GM19468 (cell line): Measurements from ENCODE around the gene C1QTNF9B.
"Not testable (repeated sequence)": the region's sequence is repeated elsewhere in the genome, so short reads cannot be mapped to it uniquely, and the experiment has no call there.

Experiments used
- ATAC-seq: cut with Tn5 transposase; IDR thresholded peaks from one replicate; pipeline ENCODE4 v1.9.1; 2021; ENCODE audit warnings: mild to moderate bottlenecking, moderate library complexity, moderate number of reproducible peaks; ENCODE audit not compliant: unreplicated experiment; ENCODE audit errors: extremely low read depth

C1QTNF9B gene

GRCh38 chr13:23897452-23897919 lies at the start of gene C1QTNF9B:
C1QTNF9B (minus strand) TSS chr13:23897502.
- not testable (repeated sequence) for ATAC-seq

- ATAC-seq: no peak
These were observed 49.6 kb upstream of the C1QTNF9B start for GRCh38 chr13:23946900-23947299.

- no peak for ATAC-seq
These were observed 48.8 kb upstream of the C1QTNF9B start for GRCh38 chr13:23946067-23946466.

GRCh38 chr13:23945612-23946011 lies 48.3 kb upstream of the C1QTNF9B start:
- no peak for ATAC-seq

- no peak for ATAC-seq
These were observed 43.9 kb upstream of the C1QTNF9B start for GRCh38 chr13:23941211-23941610.

- ATAC-seq: not testable (repeated sequence)
These were observed 42.4 kb upstream of the C1QTNF9B start for GRCh38 chr13:23939666-23940065.

- no peak for ATAC-seq
These were observed 37.2 kb upstream of the C1QTNF9B start for GRCh38 chr13:23934520-23934919.

- no peak for ATAC-seq
These were observed 31.7 kb upstream of the C1QTNF9B start for GRCh38 chr13:23928985-23929384.

GRCh38 chr13:23923031-23923430 lies 25.7 kb upstream of the C1QTNF9B start:
- ATAC-seq: no peak

GRCh38 chr13:23922005-23922932 lies 25.0 kb upstream of the C1QTNF9B start:
- no peak for ATAC-seq

- ATAC-seq: no peak
These were observed 24.2 kb upstream of the C1QTNF9B start for GRCh38 chr13:23921451-23921888.

GRCh38 chr13:23919006-23919405 lies 21.7 kb upstream of the C1QTNF9B start:
- ATAC-seq: no peak

- ATAC-seq: no peak
These were observed 20.9 kb upstream of the C1QTNF9B start for GRCh38 chr13:23918208-23918607.

GRCh38 chr13:23915308-23915707 lies 18.0 kb upstream of the C1QTNF9B start:
- no peak for ATAC-seq

GRCh38 chr13:23912469-23912868 lies 15.2 kb upstream of the C1QTNF9B start:
- ATAC-seq: no peak

- no peak for ATAC-seq
These were observed 12.3 kb upstream of the C1QTNF9B start for GRCh38 chr13:23909606-23910005.

GRCh38 chr13:23905766-23906165 lies 8.5 kb upstream of the C1QTNF9B start:
- no peak for ATAC-seq

- no peak for ATAC-seq
These were observed 6.6 kb upstream of the C1QTNF9B start for GRCh38 chr13:23903906-23904280.

GRCh38 chr13:23902975-23903905 lies 5.9 kb upstream of the C1QTNF9B start:
- ATAC-seq: no peak

- no peak for ATAC-seq
These were observed 4.1 kb upstream of the C1QTNF9B start for GRCh38 chr13:23901365-23901764.

GRCh38 chr13:23899555-23899954 lies 2.3 kb upstream of the C1QTNF9B start:
- no peak for ATAC-seq
